ENCODE results near the gene EFNA1. TPM values are rescaled to one million over a fixed set of nuclear protein-coding genes. Genes with fewer than 3 reads are reported as not detected.

The EFNA1 gene
- total and polyA plus RNA-seq, 2 donors from 2014 or later: 61.1 to 133 TPM

- H3K9ac ChIP-seq (ENCODE audit: low read length in 3 of 3): no peak overlapping the region
- DNase-seq (no peak), FAIRE-seq (no peak)
- no peaks in the 10 kb centered on the region for H3K9me3 ChIP-seq (ENCODE audit: control insufficient read depth in 2 of 3, insufficient read depth in 1 of 3, low read length in 3 of 3)
- H3K4me3 ChIP-seq (ENCODE audit: low read length in 3 of 3): no peak overlapping the region
- no peak for TF ChIP-seq CTCF (IDR thresholded peaks at IDR 0.05; ENCODE audit: borderline replicate concordance, extremely low read depth, insufficient read depth)
- intact Hi-C loops (cut with DNase I): no loop called here
- no peaks in the 10 kb centered on the region for H3K27me3 ChIP-seq (ENCODE audit: control insufficient read depth, insufficient read depth, low read length)
- H3K36me3 ChIP-seq (ENCODE audit: control insufficient read depth in 2 of 3, insufficient read depth in 3 of 3, low read length in 3 of 3): no peaks in the 10 kb centered on the region
- H3K4me1 ChIP-seq (ENCODE audit: control insufficient read depth in 2 of 3, insufficient read depth in 2 of 3, low read depth in 1 of 3, low read length in 3 of 3): peaks cover 0 to 7% (median 0%) of the 10 kb centered on the region in 3 donors
- H3K27ac ChIP-seq (ENCODE audit: low read depth in 2 of 2, low read length in 2 of 2): no peak overlapping the region
Measured at GRCh38 chr1:155107309-155108264, 20.1 kb upstream of the EFNA1 start.

- Histone ChIP-seq H3K27ac (ENCODE audit: low read depth in 2 of 2, low read length in 2 of 2) (no peak overlapping the region), H3K36me3 (ENCODE audit: control insufficient read depth in 2 of 3, insufficient read depth in 3 of 3, low read length in 3 of 3) (no peaks in the 10 kb centered on the region), H3K4me3 (ENCODE audit: low read length in 3 of 3) (no peak overlapping the region), H3K4me1 (ENCODE audit: control insufficient read depth in 2 of 3, insufficient read depth in 2 of 3, low read depth in 1 of 3, low read length in 3 of 3) (peaks cover 0 to 7% (median 0%) of the 10 kb centered on the region in 3 donors), H3K9me3 (ENCODE audit: control insufficient read depth in 2 of 3, insufficient read depth in 1 of 3, low read length in 3 of 3) (no peaks in the 10 kb centered on the region), H3K9ac (ENCODE audit: low read length in 3 of 3) (no peak overlapping the region), H3K27me3 (ENCODE audit: control insufficient read depth, insufficient read depth, low read length) (no peaks in the 10 kb centered on the region)
- no peak for TF ChIP-seq CTCF (IDR thresholded peaks at IDR 0.05; ENCODE audit: borderline replicate concordance, extremely low read depth, insufficient read depth)
- no peak for DNase-seq
- intact Hi-C loops (cut with DNase I): no loop called here
- FAIRE-seq: no peak
Measured at GRCh38 chr1:155108296-155108695, 19.4 kb upstream of the EFNA1 start.

DNA sequence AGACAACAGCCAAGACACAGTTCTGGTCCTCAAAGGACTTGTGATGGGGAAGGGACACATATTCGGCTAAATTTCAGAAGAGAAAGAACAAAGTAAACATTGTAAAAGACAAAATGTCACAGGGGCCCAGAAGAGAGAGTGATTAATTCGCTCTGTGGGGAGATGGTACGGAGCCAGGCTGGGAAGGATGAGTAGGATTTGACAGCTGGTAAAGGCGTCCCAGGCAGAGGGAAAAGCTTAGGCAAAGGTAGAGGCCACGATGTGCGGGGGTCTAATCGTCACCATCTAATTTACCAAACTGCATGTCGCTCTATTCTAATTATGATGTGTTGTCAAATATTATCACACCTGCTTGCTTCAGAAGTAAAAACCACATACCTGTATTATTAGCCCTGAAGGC, 17.3 kb upstream of the EFNA1 start:
- H3K4me1 ChIP-seq (ENCODE audit: control insufficient read depth in 2 of 3, insufficient read depth in 2 of 3, low read depth in 1 of 3, low read length in 3 of 3): peaks cover 0 to 1% (median 0%) of the 10 kb centered on the region in 3 donors
- intact Hi-C loops (cut with DNase I): no loop called here
- DNase-seq: no peak
- no peak for FAIRE-seq
- H3K27me3 ChIP-seq (ENCODE audit: control insufficient read depth, insufficient read depth, low read length): no peaks in the 10 kb centered on the region
- no peak overlapping the region for H3K9ac ChIP-seq (ENCODE audit: low read length in 3 of 3)
- H3K4me3 ChIP-seq (ENCODE audit: low read length in 3 of 3): no peak overlapping the region
- no peak for TF ChIP-seq CTCF (IDR thresholded peaks at IDR 0.05; ENCODE audit: borderline replicate concordance, extremely low read depth, insufficient read depth)
- H3K36me3 ChIP-seq (ENCODE audit: control insufficient read depth in 2 of 3, insufficient read depth in 3 of 3, low read length in 3 of 3): no peaks in the 10 kb centered on the region
- H3K9me3 ChIP-seq (ENCODE audit: control insufficient read depth in 2 of 3, insufficient read depth in 1 of 3, low read length in 3 of 3): no peaks in the 10 kb centered on the region
- no peak overlapping the region for H3K27ac ChIP-seq (ENCODE audit: low read depth in 2 of 2, low read length in 2 of 2)
